ENCODE results near the gene NME4. TPM values are rescaled to one million over a fixed set of nuclear protein-coding genes. Genes with fewer than 3 reads are reported as not detected.

The NME4 gene
- polyA plus RNA-seq, 2 of the 4 experiments (the other 2 are of a cell fraction) = 239 to 349 TPM

DNA sequence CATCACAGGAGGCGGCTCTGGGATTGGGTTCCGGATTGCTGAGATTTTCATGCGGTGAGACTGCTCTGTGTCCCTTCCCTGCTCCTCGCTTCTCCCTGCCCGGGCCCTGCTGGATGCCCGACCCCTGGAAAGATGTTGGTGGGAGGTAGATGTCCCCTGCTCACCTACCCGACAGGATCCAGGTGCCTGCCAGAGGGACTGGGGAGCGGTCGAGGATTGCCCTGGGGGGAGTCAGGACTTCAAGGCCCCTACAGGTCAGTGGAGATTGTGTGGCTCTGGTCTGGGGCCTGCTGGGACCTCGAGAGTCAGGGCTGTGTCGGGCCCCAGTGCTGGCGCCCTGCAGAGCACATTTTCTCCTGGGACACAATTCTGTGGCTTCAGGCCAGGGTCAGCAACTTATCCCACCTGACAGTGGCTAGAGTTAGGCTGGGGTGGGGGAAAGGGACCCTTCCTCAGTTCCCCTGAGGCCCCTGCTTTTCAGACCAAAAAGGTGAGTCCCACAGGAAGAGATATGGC, 8.0 kb downstream of the NME4 start:
- no peak for DNase-seq (ENCODE audit: low read depth in 1 of 2, low spot score in 1 of 2)
- CTCF ChIA-PET = no interaction called here
- H3K4me1 ChIP-seq = peaks cover 14% of the 10 kb centered on the region; the same call in 2 of the 3 replicates
- ATAC-seq = no peak
- H3K27ac ChIP-seq = no peak overlapping the region
- 97% methylated on average over 10 of the region's 12 CpGs for WGBS (ENCODE audit: missing lambda C conversion rate)
- no peaks in the 10 kb centered on the region for H3K9me3 ChIP-seq
- FAIRE-seq = no peak
- TF ChIP-seq JUN (IDR thresholded peaks at IDR 0.05) (no peak), RFX5 (IDR thresholded peaks at IDR 0.05) (no peak), ELK1 (IDR thresholded peaks at IDR 0.05; ENCODE audit: low read depth, low read length) (no peak), TFCP2L1 (CRISPR knock-in tag; IDR thresholded peaks at IDR 0.05) (no peak), MAZ (IDR thresholded peaks at IDR 0.05; ENCODE audit: borderline replicate concordance, low read depth, low read length) (no peak), NPAS2 (CRISPR knock-in tag; IDR thresholded peaks at IDR 0.05; ENCODE audit: borderline replicate concordance) (no peak), ZNF302 (CRISPR knock-in tag; IDR thresholded peaks at IDR 0.05) (no peak), KDM5A (IDR thresholded peaks at IDR 0.05) (no peak), MYC (IDR thresholded peaks at IDR 0.05; ENCODE audit: borderline replicate concordance, low read length) (no peak), NR3C1 (IDR thresholded peaks at IDR 0.05) (no peak)
- TF ChIP-seq, protein P1, sequence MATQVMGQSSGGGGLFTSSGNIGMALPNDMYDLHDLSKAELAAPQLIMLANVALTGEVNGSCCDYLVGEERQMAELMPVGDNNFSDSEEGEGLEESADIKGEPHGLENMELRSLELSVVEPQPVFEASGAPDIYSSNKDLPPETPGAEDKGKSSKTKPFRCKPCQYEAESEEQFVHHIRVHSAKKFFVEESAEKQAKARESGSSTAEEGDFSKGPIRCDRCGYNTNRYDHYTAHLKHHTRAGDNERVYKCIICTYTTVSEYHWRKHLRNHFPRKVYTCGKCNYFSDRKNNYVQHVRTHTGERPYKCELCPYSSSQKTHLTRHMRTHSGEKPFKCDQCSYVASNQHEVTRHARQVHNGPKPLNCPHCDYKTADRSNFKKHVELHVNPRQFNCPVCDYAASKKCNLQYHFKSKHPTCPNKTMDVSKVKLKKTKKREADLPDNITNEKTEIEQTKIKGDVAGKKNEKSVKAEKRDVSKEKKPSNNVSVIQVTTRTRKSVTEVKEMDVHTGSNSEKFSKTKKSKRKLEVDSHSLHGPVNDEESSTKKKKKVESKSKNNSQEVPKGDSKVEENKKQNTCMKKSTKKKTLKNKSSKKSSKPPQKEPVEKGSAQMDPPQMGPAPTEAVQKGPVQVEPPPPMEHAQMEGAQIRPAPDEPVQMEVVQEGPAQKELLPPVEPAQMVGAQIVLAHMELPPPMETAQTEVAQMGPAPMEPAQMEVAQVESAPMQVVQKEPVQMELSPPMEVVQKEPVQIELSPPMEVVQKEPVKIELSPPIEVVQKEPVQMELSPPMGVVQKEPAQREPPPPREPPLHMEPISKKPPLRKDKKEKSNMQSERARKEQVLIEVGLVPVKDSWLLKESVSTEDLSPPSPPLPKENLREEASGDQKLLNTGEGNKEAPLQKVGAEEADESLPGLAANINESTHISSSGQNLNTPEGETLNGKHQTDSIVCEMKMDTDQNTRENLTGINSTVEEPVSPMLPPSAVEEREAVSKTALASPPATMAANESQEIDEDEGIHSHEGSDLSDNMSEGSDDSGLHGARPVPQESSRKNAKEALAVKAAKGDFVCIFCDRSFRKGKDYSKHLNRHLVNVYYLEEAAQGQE (IDR thresholded peaks at IDR 0.05) = no peak
- POLR2A ChIA-PET = no interaction called here
- H3K4me2 ChIP-seq = no peak overlapping the region
- H3K4me3 ChIP-seq = no peak overlapping the region

- ChIA-PET CTCF (interaction anchor here (1.1 kb wide), 1 partner anchor 310 kb away, joined by 3 read pairs; no protein-coding TSS in a partner anchor), POLR2A (no interaction called here)
- 0 out of 3 replicates have a peak, but pooled peaks cover 6% of the 10 kb centered on the region for H3K4me1 ChIP-seq
- FAIRE-seq (no peak), ATAC-seq (no peak), DNase-seq (ENCODE audit: low read depth in 1 of 2, low spot score in 1 of 2) (no peak)
- H3K4me3 ChIP-seq = no peak overlapping the region
- WGBS (ENCODE audit: missing lambda C conversion rate) = 92% methylated on average over 17 of the region's 27 CpGs
- peak in 1 of 2 experiments; percentile 41; a peak in 1 of 4 replicates for TF ChIP-seq CEBPB (IDR thresholded peaks at IDR 0.05)
- no peak for TF ChIP-seq NFE2L2 (conservative IDR thresholded peaks at IDR 0.05; ENCODE audit: low read length)
- no peak for TF ChIP-seq HOXB5 (CRISPR knock-in tag; IDR thresholded peaks at IDR 0.05)
- TF ChIP-seq CTCF (IDR thresholded peaks at IDR 0.05) = no peak
- no peaks in the 10 kb centered on the region for H3K9me3 ChIP-seq
- H3K4me2 ChIP-seq = no peak overlapping the region
- H3K27ac ChIP-seq = no peak overlapping the region
Measured at GRCh38 chr16:405548-406506, 8.8 kb downstream of the NME4 start.
